GM12874 (cell line): ENCODE measurements around the gene RBBP8NL.

Experiments used
- TF ChIP-seq, protein P1 (sequence below): IDR thresholded peaks from 2 replicates; pipeline ENCODE4 v1.5.1; 2011; ENCODE audit warnings: low read depth, mild to moderate bottlenecking, control low read depth, low read length, moderate library complexity; ENCODE audit not compliant: insufficient read depth

Gene RBBP8NL

DNA sequence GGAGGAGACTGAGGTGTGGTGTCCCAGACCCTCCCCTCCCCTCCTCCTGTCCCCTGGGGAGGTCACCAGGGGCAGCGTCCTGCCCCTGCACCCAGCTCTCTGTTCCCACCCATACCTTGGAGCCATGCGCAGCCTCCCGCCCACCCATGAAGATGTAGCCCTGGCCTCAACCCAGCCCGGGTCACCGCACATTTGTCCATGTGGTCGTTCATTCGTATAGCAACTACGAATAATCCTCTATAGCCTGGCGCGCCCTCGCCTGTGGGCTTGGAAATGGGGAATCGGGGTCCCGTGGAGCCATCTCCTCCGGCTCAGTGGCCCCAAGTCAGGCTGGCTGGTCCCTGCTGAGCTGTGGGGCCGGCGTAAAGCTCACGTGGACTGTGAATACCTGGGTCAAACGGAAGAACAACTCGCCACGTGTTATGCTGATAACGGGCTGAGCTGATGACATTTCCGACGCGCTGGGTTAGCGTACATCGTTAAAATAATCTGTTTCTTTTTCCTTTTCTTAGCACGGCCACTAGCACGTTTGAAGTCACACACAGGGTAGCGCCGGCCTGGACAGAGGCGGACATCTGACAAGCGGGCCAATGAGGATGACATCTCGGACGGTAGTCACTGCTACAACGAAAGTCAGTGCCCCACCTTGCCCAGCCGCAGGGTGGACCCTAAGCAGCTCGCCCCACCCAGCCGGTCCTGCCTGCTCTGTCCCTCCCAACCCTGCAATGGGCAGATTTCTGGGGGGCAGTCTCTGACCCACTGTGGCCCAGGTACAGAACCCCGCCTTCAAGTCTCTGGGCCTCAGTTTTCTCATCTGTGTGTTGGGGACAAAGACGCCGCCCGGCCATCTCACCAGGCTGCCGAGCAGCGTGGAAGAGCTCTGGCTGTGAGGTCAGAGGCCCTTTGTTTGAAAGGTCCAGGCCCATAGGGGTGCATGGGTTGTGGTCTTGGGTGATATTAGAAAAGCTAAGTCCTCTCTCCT, 19.8 kb upstream of the RBBP8NL start:
- TF ChIP-seq, protein P1, sequence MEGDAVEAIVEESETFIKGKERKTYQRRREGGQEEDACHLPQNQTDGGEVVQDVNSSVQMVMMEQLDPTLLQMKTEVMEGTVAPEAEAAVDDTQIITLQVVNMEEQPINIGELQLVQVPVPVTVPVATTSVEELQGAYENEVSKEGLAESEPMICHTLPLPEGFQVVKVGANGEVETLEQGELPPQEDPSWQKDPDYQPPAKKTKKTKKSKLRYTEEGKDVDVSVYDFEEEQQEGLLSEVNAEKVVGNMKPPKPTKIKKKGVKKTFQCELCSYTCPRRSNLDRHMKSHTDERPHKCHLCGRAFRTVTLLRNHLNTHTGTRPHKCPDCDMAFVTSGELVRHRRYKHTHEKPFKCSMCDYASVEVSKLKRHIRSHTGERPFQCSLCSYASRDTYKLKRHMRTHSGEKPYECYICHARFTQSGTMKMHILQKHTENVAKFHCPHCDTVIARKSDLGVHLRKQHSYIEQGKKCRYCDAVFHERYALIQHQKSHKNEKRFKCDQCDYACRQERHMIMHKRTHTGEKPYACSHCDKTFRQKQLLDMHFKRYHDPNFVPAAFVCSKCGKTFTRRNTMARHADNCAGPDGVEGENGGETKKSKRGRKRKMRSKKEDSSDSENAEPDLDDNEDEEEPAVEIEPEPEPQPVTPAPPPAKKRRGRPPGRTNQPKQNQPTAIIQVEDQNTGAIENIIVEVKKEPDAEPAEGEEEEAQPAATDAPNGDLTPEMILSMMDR = no peak

DNA sequence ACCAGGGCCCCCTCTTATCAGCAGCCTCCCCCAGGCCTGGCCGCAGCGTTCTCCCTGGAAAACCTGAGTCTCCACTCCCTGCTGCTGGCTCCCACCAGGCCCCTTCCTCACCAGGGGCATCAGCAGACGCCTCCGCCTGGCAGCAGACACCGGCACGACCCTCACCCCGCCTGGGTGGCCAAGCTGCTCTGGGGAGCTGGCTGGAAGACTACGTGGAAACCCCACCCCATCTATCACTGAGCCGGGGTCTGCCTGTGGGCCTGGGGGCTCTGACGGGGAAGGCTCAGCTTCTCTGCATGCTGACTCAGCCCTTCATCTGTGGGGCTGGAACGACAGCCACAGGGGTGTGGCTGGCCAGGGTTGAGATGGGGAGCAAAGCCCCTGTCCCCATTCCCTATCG, 19.1 kb upstream of the RBBP8NL start:
- TF ChIP-seq, protein P1 = no peak

DNA sequence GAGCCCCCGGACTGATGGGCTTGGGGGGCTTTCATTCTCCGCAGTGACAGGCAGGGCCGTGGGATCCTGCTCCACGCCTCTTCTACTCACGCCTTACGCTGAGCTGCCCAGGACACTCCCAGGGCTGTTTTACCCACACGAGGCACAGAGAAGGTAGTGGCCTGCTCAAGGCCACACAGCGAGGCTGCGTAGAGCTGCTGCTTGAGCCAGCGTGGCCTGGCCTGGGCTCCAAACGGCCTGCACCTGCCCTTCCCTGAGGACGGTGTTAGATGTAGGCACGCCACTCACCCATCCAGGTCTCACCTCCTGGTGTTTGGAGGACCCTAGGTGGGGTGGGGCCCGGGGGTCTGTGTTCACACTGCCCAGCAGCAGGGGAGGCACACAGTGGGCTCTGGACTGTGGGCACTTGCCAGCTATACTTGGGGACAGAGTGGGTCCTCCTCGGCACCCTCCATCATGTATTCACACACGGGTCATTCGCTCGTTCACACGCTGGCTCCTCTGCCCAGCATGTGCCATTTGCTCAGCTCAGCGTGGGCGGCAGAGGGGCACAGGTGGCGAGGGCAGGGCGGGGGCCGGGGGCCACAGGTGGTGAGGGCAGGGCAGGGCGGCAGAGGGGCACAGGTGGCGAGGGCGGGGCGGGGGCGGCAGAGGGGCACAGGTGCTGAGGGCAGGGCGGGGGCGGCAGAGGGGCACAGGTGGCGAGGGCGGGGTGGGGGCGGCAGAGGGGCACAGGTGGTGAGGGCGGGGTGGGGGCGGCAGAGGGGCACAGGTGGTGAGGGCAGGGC, 18.4 kb upstream of the RBBP8NL start:
- TF ChIP-seq, protein P1 = no peak

DNA sequence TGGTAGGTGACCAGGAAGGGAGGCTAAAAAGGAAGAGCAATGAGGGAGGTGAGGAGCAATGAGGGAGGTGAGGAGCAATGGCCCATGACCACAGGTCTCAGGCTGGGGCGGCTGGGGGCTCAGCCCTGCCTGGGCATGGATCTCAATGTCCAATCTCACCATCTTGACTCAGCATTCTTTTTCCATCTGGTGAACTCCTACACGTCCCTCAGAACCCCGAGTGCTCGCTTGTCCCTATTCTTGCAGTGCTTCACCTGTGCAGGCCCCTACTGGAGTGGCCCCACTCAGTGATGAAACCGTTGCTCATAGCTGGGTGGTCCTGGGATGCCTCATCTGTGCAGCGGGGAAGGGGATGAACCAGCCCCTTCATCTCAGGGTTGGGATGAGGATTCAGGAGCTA, 16.9 kb upstream of the RBBP8NL start:
- TF ChIP-seq, protein P1 = no peak

DNA sequence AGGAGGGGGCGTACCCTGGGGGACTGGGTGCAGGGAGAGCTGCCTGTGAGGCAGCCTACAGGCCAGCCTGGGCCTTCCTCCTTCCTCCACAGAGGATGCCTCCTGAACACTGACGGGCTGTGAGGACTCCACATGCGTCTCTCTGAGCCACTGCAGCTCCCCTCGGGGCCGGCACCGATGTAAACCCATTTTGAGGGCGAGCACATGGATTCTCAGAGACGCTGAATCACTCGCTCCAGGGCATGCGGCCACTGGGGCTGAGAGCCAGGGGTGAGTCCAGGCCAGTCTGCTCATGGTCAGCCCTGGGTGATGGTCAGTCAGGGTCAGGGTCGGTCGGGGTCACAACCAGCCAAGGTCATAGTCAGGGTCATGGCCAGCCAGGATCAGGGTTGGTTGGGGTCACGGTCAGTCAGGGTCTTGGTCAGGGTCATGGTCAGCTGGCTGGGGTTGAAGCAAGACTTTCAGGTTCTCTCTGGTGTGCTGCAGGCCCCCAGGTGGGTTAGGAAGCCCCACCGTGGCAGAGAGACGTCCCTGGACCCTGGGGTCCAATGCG, 14.7 kb upstream of the RBBP8NL start:
- TF ChIP-seq, protein P1 = no peak

DNA sequence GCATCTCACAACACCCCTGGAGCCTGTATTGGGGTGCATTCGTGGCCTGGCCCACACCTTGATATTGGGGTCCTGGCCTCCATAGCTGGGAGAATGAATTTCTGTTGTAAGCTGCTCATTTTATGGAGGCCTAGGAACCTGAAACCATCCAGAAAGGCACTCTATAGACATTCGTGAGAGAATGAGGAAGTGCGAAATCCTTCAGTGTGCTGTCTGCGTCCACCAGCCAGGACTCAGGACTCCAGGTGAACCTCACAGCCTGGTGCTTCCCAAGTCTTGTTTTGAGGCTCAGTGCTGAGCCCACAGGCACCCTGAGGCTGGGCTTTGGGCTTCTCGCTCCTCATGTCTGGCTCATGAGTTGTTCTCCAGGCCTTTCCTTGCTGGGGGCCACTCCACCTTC, 11.9 kb upstream of the RBBP8NL start:
- TF ChIP-seq, protein P1 = no peak

DNA sequence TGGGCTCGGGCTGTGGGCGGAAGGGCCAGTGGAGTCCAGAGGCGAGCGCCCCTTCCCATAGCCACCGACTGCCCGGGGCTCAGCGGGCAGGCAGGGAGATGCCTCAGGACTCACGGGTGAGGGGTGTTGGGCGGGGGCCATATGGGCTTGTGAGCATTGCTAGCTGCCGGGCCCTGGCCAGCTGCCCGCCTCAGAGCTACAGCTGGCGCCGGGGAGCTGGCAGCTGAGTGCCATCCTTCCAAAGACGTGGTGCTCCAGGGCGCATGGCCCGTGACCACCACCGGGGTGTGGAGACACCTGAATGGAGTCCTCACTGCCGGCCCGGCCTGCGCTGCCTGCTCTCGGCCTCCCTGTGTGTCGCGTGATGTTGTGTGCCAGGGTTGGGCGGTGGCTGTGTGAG, 10.6 kb upstream of the RBBP8NL start:
- TF ChIP-seq, protein P1 = no peak
